Sigmoid colon (tissue), 7 donors: Measurements from ENCODE around the gene VEPH1. TPM values are rescaled to one million over a fixed set of nuclear protein-coding genes. Genes with fewer than 3 reads are reported as not detected.

ENCODE experiments used
- DNase-seq: peaks from one replicate; pipeline ENCODE4 v3.0.0-alpha.2; 2019
- H3K27ac ChIP-seq, 4 donors: fragments of 200-600 bp; sonication (generic); one replicate each; pipeline ENCODE4 v1.5.1; 2016 to 2019; ENCODE audit warnings: mild to moderate bottlenecking in 1 of 4
- H3K27me3 ChIP-seq, 3 donors: fragments of 200-600 bp; sonication (generic); one replicate each; pipeline ENCODE4 v1.5.1; 2019; ENCODE audit warnings: mild to moderate bottlenecking in 1 of 3
- H3K36me3 ChIP-seq, 4 donors: fragments of 200-600 bp; sonication (generic); one replicate each; pipeline ENCODE4 v1.5.1; 2016 to 2019
- H3K4me1 ChIP-seq, 4 donors: fragments of 200-600 bp; sonication (generic); one replicate each; pipeline ENCODE4 v1.5.1; 2017 to 2019
- H3K4me3 ChIP-seq, 4 donors: fragments of 200-600 bp; sonication (generic); one replicate each; pipeline ENCODE4 v1.5.1; 2017 to 2019; ENCODE audit warnings: mild to moderate bottlenecking in 2 of 4, moderate library complexity in 1 of 4
- H3K9me3 ChIP-seq, 4 donors: fragments of 200-600 bp in 3 of 4; sonication (generic) in 3 of 4; one replicate each; pipeline versions ENCODE4 v1.5.1 to v1.6.1; 2013 to 2019
- CTCF ChIP-seq, 4 experiments: fragments of 450-650 bp in 3 of 4; fragments of 200-600 bp in 1 of 4; IDR thresholded peaks; one replicate each; pipeline ENCODE4 v1.5.1; 2016 to 2019; ENCODE audit warnings: antibody characterized with exemption in 4 of 4, mild to moderate bottlenecking in 3 of 4, moderate library complexity in 2 of 4
- EP300 ChIP-seq, 4 donors: sonication (generic); formaldehyde crosslinking; IDR thresholded peaks; one replicate each; pipeline ENCODE4 v1.6.1; 2017; ENCODE audit warnings: antibody characterized with exemption in 4 of 4
- POLR2A ChIP-seq, 2 donors: fragments of 450-650 bp; IDR thresholded peaks; one replicate each; pipeline ENCODE4 v1.6.1; 2016; ENCODE audit warnings: antibody characterized with exemption in 2 of 2, mild to moderate bottlenecking in 2 of 2, moderate library complexity in 2 of 2
- POLR2AphosphoS5 ChIP-seq, 4 donors: sonication (generic); formaldehyde crosslinking; IDR thresholded peaks; one replicate each; pipeline ENCODE4 v1.6.1; 2017; ENCODE audit warnings: antibody characterized with exemption in 4 of 4
- WGBS, 2 donors: extraction: QIAGEN DNeasy Blood & Tissue Kit; methylation state at CpG; one replicate each; pipeline ENCODE4 v1.1.7; 2013; 5-methylcytosine and 5-hydroxymethylcytosine counted together
- intact Hi-C: fragments of 100-400 bp; cut with DNase I; formaldehyde crosslinking; loops from one replicate; pipeline ENCODE4 v1.15.1; 2023
- polyA plus RNA-seq, 3 donors: library from polyadenylated mRNA; stranded (reverse); fragments of 200-250 nt; gene quantifications; one replicate each; pipeline ENCODE4 v1.2.3, GENCODE V29; 2013
- total RNA-seq, 4 donors: library from RNA; depleted of rRNA; stranded (reverse); fragments of >200 nt; gene quantifications; one replicate each; pipeline ENCODE4 v1.1.0, GENCODE V29; 2016
- donor health status: healthy with polysubstance abuse.
- donor health status: Bipolar disorder and iron deficiency.
- donor health status: healthy.

VEPH1 gene
- total and polyA plus RNA-seq, 7 donors: 0.14 to 1.8 (median 0.87) TPM; not detected in 1

DNA sequence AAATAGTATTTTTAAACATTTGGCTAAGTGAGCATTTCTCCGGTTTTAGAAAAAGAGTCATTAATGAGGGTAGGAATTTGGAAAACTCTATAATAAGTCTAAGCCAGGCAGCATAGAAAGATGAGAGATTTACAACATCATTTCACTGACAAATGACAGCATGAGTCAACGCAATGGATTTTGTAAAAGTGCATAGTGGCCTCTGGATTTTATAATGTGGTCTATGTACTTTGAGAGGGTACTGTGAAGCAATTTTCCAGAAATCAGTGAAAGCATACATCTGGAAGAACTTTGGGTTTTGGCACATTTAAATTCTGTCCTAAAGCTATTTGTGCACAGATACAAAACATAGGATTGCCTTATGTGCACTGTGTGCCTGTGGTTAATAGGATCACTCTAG, 212.4 kb downstream of the VEPH1 start:
- Histone ChIP-seq H3K4me3 (no peak overlapping the region), H3K36me3 (no peaks in the 10 kb centered on the region), H3K9me3 (no peaks in the 10 kb centered on the region), H3K27me3 (no peaks in the 10 kb centered on the region), H3K27ac (no peak overlapping the region), H3K4me1 (no peaks in the 10 kb centered on the region)
- TF ChIP-seq EP300 (IDR thresholded peaks at IDR 0.05) (no peak), POLR2AphosphoS5 (IDR thresholded peaks at IDR 0.05) (peak in 1 of 4 donors; percentile 10)
- WGBS, 2 donors: 72 to 83% methylated on average over 2 of the region's 2 CpGs
- intact Hi-C loops: no loop called here
- no peak for DNase-seq

- Histone ChIP-seq H3K27ac (no peak overlapping the region), H3K4me3 (no peak overlapping the region), H3K27me3 (no peaks in the 10 kb centered on the region), H3K36me3 (no peaks in the 10 kb centered on the region), H3K4me1 (no peaks in the 10 kb centered on the region), H3K9me3 (no peaks in the 10 kb centered on the region)
- intact Hi-C loops: no loop called here
- WGBS, 2 donors: 90 to 94% methylated on average over 2 of the region's 2 CpGs
- no peak for DNase-seq
- no peak for TF ChIP-seq POLR2AphosphoS5 (IDR thresholded peaks at IDR 0.05)
- no peak for TF ChIP-seq POLR2A (IDR thresholded peaks at IDR 0.05)
- no peak for TF ChIP-seq CTCF (IDR thresholded peaks at IDR 0.05)
- no peak for TF ChIP-seq EP300 (IDR thresholded peaks at IDR 0.05)
These were observed 217.2 kb downstream of the VEPH1 start for GRCh38 chr3:157285966-157286365.

- WGBS, 2 donors: 77 to 91% methylated on average over 4 of the region's 4 CpGs
- TF ChIP-seq CTCF (IDR thresholded peaks at IDR 0.05): no peak
- no peak for TF ChIP-seq EP300 (IDR thresholded peaks at IDR 0.05)
- no peak for TF ChIP-seq POLR2A (IDR thresholded peaks at IDR 0.05)
- intact Hi-C loops: no loop called here
- Histone ChIP-seq H3K4me3 (no peak overlapping the region), H3K4me1 (peaks cover 0 to 3% (median 0%) of the 10 kb centered on the region in 4 donors), H3K27ac (no peak overlapping the region), H3K9me3 (no peaks in the 10 kb centered on the region), H3K27me3 (no peaks in the 10 kb centered on the region), H3K36me3 (no peaks in the 10 kb centered on the region)
- no peak for DNase-seq
These were observed 218.1 kb downstream of the VEPH1 start for GRCh38 chr3:157285141-157285540.

DNA sequence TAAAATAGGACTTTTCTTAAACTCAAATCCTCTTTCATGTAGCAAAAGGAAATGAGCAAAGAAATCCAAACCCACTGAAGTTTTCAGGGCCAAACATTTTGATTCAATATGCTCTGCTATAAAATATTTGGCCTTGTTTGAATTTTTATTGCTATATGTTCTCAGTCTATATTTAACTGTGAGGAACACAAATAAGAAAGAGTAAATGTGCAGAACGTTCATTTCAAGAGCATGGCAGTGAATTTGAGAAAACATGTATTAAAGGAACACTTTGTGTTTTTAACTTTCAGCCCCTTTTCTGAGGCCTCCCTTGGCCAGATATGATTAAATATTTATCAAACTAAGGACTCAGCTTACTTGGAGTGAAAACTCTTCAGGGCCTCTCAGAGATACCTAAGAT, 218.5 kb downstream of the VEPH1 start:
- no peak overlapping the region for H3K27ac ChIP-seq
- WGBS, 2 donors: 10 to 53% methylated on average over 1 of the region's 1 CpG
- no peaks in the 10 kb centered on the region for H3K27me3 ChIP-seq
- no peaks in the 10 kb centered on the region for H3K9me3 ChIP-seq
- DNase-seq: no peak
- H3K4me1 ChIP-seq: peaks cover 0 to 3% (median 0%) of the 10 kb centered on the region in 4 donors
- H3K4me3 ChIP-seq: no peak overlapping the region
- no peak for TF ChIP-seq CTCF (IDR thresholded peaks at IDR 0.05)
- no peak for TF ChIP-seq POLR2A (IDR thresholded peaks at IDR 0.05)
- no peak for TF ChIP-seq EP300 (IDR thresholded peaks at IDR 0.05)
- no peak for TF ChIP-seq POLR2AphosphoS5 (IDR thresholded peaks at IDR 0.05)
- intact Hi-C loops: no loop called here
- H3K36me3 ChIP-seq: no peaks in the 10 kb centered on the region

GRCh38 chr3:157282261-157283191, 220.7 kb downstream of the VEPH1 start:
- intact Hi-C loops: no loop called here

More at GRCh38 chr3:157282261-157283191, 220.7 kb downstream of the VEPH1 start:
- TF ChIP-seq POLR2AphosphoS5 (IDR thresholded peaks at IDR 0.05): peak in 3 of 4 donors; percentile 16 to 52 (median 49)
- no peak for TF ChIP-seq CTCF (IDR thresholded peaks at IDR 0.05)
- no peak for TF ChIP-seq POLR2A (IDR thresholded peaks at IDR 0.05)
- TF ChIP-seq EP300 (IDR thresholded peaks at IDR 0.05): peak in 1 of 4 donors; percentile 2
- no peaks in the 10 kb centered on the region for H3K27me3 ChIP-seq
- WGBS, 2 donors: 74 to 86% methylated on average over 5 of the region's 5 CpGs
- peak overlapping the region in 2 of 4 donors; percentile 2 to 31 for H3K27ac ChIP-seq
- DNase-seq: peak; percentile 83
- H3K4me3 ChIP-seq: no peak overlapping the region
- peaks cover 0 to 3% (median 0%) of the 10 kb centered on the region in 4 donors for H3K4me1 ChIP-seq
- no peaks in the 10 kb centered on the region for H3K9me3 ChIP-seq
- H3K36me3 ChIP-seq: no peaks in the 10 kb centered on the region
